Stromal cell of bone marrow (primary cell): ENCODE data around the gene ATG4B.
A peak's percentile ranks its signal among the peaks of the same experiment; 100 is the strongest.
"Not testable (repeated sequence)": the region's sequence is repeated elsewhere in the genome, so short reads cannot be mapped to it uniquely, and the experiment has no call there.

Experiments used
- DNase-seq: peaks from one replicate; pipeline ENCODE4 v3.0.0-alpha.2; 2012; ENCODE audit warnings: low read depth

ATG4B gene

DNA sequence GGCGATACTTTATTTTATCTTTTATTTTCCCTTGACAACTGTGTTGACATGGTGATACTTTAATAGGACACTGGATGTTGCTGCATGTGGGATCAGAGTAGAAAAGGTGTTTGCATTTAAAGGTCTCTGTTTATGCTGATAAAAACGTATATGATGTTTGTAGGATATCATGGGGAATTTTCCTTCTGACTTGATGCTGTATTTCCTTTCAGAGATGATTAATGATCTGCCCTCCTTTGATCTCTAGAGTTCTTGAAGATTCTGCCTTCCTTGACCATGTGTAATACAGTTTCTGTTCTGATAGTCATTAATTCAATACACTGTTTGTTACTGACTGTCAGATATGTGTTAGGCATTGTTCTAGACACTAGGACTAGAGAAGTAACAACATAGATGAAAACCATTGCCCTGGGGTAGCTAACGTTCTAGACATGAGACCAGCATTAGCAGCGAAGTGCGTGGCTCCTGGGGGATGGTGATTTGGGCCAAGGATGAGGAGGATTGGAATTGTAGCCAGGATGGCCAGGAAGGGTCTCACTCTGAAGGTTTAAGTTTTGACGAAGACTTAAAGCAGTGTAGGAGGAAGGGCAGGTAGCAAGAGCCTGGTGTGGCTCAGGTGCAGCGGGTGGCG, 2.8 kb downstream of the ATG4B start:
- DNase-seq: no peak

GRCh38 chr2:241641631-241642030, 4.1 kb downstream of the ATG4B start:
- DNase-seq: no peak

DNA sequence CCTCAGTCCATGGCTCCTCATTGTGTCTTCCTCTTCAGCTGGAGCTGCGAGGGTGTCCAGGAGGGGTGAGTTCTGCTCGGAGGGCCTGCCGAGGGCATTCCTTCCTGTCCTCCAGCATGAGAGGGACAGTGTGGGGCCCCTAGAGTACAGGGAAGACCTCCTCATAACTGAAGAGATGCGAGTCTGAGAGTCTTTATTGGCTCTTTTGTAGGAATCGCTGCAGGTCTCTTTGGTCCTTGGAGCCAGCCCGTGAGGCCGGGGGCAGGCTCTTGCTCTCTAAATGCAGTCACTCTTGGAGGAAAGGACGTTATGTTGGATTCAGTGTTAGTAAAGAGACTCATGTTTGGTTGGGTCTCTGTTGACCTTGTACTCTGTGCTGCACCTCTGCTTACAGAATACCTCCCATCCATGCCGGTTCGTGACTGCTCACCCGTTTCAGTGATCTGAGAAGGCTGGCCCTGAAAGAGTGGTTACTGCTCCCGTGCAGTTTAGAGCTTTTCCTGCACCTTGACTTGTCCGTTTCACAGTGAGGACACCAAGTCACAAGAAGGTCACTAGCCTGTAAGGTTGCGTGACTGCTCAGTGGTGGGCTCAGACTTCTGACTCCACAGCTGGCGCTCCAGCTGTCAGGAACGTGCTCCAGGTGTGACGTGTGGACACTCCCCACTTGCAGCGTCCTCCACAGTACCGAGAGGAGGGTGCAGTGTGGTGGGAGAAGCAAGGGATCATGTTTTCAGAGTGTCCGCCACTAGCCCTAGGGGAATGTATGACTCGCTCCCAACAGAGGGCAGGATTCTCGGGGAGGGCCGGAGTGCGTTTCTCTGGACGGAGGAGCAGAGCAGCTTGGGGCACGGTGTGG, 7.8 kb downstream of the ATG4B start:
- no peak for DNase-seq

DNA sequence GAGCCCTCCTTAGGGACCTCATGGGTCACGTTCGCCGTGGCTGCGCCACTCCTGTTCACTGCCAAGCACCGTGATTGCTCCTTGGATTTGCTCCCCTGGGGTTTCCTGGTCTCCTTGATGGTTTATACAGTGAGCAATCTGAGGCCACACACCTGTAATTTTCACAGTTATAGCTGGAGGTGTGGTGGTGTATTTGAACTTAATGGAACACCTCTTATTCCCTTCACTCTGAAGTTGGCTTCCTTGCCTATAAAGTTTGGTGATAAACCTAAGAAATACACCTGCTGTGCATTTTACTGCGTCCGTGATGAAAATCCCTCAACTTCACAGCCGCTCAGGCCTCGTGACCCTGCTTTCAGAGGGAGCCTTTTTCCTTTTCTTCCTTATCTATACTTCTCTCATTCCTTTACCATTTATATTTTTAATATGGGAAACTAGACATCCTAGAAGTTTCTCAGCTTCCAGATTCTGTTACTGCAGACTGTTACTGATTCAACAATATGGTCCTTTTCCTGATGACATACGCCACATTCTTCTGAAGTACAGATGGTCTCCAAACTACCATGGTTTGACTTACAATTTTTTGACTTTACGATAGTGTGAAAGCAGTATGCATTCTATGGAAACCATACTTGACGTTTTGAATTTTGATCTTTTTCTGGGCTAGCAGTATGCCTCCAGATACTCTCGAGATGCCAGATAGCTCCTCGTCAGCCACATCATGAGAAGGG, 8.6 kb downstream of the ATG4B start:
- DNase-seq: no peak

- DNase-seq: no peak
These were observed 11.0 kb downstream of the ATG4B start for GRCh38 chr2:241648453-241648852.

- no peak for DNase-seq
These were observed 11.9 kb downstream of the ATG4B start for GRCh38 chr2:241649404-241649803.

DNA sequence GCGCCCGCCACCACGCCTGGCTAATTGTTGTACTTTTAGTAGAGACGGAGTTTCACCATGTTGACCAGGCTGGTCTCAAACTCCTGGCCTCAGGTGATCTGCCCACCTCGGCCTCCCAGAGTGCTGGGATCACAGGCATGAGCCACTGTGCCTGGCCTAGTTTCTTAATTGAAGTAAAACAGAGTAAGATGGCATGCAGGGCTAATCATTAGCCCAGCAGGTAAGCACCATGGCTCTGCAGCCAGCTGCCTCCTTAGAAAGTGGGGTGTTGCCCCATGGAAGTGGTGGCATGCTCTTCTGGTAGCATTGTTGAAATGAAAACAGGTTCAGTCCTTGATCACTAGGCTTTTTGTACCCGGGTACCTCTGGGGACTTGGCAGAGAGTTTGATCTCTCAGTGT, 12.4 kb downstream of the ATG4B start:
- no peak for DNase-seq

DNA sequence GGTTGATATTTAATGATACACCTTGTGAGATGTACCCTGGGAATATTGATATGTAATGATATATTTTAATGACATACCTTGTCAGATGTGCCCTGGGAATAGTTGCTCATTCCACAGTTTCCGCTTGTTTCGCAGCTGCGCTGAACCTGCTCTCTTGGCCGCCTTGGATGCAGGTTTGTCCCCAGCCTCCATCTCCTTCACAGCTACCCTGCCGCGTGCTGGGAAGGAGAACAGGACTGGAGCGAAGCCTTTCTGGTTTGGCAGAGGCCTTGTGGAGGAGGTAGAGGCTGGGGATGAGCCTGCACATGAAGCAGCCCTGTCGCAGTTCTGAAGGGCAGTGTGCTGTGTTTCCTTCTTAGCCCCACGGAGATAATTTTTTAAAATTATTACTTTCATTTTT, 14.6 kb downstream of the ATG4B start:
- DNase-seq: no peak

GRCh38 chr2:241652722-241653121, 15.2 kb downstream of the ATG4B start:
- DNase-seq: no peak

DNA sequence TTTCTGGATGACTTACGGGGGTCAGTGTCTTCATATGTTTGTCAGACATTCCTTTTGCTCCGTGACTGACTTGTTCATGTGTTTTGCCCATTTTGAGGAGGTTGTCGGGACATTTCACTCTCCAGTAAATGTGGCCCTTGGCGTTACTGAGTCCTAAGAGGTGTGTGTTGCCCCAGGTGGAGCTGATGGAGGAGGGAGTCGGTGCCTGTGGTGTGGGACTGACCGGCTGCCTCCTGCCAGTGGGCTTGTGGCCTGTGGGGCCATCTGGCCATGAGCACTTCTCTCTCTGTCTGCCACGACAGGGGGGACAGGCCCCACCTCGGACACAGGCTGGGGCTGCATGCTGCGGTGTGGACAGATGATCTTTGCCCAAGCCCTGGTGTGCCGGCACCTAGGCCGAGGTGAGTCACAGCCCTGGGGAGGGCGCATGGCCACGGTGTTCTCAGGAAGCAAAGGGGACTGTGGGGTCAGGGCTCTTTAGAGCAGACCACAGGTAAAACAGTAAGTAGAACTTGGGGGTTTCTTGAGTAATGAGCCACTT, 15.8 kb downstream of the ATG4B start:
- no peak for DNase-seq

- no peak for DNase-seq
These were observed 17.1 kb downstream of the ATG4B start for GRCh38 chr2:241654551-241654950.

DNA sequence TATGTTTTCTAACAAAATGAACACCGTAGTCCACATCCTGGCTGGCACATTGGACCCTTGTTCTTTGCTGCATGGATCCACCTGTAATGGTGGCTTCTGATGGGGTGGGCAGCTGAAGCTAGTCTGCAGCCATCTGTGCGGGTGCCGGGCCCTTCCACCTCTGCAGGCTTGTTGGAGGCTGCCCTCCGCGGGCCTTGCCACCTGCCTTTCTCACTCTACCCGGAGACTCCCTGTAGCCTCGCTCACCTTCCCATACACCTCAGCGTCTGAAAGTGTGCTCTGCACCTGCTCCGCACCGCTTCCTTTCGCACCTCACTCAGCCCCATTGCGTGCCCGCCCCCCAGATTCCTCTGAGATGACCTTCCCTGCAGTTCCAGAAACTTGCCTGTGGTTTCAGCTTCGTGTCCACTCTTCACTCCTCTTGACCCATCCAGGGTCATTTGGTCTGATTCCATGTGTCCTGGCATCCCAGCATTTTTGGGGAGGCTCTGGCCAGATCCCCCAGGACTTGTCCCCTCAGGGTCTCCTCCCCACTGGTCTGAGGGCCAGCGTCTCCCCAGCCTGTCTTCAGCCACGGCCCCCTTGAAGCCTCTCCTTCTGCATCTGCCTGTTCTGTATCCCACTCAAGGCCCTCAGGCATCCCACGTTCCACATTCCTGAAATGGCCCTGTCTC, 18.2 kb downstream of the ATG4B start:
- DNase-seq: no peak

DNA sequence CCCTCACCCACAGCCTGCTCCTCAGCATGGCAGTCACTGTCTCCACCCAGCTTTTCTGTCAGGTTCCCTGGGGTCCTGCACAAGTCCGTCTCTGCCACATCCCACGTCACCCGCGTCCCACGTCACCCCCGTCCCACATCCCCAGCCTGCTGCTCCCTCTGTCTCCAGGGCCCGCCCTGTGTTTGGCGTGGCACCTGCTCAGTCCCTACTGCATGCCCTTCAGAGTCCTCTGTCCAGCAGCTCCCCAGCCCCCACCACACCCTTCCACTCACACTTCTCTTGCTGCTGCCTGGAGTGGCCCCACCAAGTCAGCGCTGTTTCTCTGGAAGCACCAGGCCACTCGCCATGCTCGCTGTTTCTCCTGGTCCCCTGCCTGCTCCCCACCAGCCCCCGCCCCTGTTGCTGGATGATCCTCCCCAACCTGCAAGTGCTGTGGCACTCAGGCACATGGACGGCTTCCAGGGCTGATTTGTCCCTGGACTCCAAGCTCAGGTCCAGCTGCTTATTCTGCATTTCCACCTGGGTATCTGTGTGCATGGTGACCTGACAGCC, 18.8 kb downstream of the ATG4B start:
- no peak for DNase-seq

DNA sequence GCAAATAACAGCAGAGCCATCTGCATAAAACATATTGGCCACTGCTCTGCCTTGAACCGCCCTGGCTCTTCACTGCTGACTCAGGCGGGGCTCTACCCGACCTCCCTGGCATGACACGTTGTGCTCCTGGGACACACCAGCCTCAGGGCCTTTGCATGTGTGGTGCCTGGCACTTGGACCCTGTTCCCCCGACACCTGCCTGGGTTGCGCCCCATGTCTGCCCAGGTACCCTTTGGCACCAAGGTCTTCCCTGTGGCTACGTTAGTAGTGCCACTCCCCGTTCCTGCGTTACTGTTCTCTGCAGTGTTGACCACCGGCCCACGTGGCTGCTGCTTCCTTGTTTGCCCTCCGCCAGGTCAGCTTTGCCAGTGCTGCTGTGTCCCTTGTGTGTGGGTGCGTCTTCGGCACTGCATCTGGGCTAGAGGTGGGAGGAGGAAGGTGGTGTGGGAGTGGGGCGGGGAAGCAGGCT, 20.3 kb downstream of the ATG4B start:
- no peak for DNase-seq

DNA sequence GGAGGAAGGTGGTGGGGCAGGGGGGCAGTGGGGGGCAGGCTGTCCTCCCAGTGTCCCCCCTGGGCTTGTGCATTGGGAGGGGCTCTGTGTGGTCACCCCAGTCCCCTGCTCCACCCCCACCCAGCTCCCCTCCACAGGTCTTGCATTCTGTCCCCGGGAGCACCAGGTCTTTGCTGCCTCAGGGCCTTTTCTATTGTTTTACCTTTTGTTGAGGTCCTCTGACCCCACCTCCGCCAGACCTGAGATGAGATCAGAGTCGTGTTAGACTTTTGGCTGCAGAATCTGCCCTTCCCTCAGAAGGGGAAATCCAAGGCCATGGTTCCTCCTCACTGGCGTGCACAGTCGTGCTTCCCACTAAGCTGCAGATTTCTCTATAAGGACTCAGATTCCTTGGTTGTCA, 20.8 kb downstream of the ATG4B start:
- no peak for DNase-seq

DNA sequence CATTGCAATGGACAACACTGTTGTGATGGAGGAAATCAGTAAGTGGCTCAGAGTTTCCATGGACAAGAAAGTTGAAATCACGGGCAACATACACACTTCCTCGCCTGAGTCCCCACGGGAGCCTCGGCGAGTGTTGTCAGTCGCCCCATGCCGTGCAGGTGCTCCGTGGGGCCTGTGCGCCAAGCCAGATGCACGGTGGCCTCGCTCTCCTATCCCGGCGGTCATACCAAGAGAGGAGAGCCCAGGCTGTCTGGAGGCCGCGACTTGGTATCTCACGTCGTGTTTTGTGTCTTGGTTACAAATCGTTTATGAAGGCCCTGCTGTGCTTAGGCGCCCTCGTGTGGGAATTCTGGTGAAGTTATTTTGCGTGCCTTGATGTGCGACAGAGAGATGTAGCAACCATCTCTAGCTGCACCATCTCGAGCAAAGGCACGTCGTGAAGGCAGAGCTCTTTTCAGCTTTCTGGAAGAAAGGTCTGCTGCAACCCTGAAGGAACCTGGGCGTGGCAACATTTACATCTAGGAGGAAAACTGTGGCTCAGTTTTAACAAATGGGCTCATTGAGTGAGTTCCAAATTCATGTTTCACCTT, 21.8 kb downstream of the ATG4B start:
- peak; percentile 48 for DNase-seq

GRCh38 chr2:241660593-241661213, 23.2 kb downstream of the ATG4B start:
- DNase-seq: no peak

DNA sequence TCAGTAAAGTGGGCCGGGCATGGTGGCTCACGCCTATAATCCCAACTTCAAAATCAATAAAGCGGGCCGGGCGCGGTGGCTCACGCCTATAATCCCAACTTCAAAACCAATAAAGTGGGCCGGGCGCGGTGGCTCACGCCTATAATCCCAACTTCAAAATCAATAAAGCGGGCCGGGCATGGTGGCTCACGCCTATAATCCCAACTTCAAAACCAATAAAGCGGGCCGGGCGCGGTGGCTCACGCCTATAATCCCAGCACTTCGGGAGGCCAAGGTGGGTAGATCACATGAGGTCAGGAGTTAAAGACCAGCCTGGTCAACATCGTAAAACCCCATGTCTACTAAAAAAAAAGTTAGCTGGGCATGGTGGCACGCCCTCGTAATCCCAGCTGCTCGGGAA, 25.2 kb downstream of the ATG4B start:
- not testable (repeated sequence) for DNase-seq

DNA sequence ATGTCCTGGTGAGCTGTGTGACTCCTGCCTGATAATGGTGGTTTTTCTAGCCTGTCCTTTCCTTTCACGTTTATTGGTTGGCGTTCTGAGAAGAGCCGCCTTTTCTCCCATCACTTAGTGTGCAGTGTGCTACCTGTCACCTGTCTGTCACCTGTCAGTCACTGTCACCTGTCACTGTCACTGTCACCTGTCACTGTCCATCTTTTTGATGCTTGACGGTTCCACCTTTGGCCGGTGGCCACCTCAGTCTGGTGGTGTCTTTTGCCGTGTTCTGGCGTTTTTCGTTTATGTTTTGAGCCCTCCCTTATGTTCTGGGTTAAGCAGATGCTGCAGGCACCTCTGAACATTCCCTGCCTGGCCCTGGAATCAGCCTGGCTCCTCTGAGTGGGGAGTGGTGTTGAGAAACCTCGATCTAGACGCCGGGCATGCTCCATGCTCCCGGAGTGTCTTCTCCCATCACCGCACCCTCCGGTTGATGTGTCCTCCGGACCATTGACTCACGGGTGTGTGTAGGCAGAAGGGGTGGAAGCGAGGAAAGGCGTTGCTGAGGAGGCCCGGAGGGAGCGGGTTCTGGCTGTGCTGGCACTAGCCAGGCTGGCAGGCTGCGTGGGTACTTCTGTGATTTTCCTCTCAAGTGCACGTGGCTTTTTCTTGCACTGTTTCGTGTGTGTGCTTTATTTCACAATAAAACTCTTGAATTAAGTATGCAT, 28.4 kb downstream of the ATG4B start:
- no peak for DNase-seq
